Measurements from ENCODE around the gene PAK1IP1.
"Not testable (repeated sequence)": the region's sequence is repeated elsewhere in the genome, so short reads cannot be mapped to it uniquely, and the experiment has no call there.

The PAK1IP1 gene, protein sequence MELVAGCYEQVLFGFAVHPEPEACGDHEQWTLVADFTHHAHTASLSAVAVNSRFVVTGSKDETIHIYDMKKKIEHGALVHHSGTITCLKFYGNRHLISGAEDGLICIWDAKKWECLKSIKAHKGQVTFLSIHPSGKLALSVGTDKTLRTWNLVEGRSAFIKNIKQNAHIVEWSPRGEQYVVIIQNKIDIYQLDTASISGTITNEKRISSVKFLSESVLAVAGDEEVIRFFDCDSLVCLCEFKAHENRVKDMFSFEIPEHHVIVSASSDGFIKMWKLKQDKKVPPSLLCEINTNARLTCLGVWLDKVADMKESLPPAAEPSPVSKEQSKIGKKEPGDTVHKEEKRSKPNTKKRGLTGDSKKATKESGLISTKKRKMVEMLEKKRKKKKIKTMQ

DNA sequence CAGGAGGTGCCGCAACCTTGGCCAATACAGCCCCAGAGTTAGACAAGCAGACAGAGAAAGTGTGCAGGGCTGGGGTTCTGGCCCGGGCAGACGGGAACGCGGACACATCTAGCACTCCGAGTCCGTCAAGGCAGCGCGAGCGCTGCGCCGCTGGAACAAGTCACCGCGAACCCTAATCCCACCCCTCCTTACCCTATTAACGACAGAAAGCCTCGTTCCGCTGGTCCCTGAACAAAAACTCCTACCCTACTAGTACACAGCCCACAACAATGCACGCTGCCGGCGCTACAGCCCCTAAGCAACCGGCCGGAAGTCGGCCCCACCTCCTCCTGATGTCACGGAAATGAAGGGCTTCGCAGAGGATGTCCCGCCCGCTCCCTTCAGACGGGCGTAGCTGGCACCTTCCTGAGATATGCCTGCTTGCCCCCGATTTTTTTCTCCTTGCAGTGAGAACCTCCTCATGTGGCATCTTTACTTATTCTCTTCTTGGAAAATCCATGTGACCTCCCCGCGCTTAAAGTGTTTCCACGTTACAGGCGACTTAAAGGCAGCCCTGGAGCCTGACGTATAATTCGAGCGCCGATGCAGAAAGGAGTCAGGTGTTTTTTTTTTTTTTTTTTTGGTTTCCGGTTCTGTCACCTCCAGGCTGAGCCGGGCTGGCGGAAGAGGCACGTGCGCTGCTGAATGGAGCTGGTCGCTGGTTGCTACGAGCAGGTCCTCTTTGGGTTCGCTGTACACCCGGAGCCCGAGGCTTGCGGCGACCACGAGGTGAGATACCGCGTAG, at the start of gene PAK1IP1, which contains the start of gene C6orf52:
Gene PAK1IP1, plus strand, starts transcription at position 671 of the 784 bp plus-strand sequence. Its CDS starts 14 bp downstream, at position 685.
Gene C6orf52, minus strand, starts transcription at position 315 of the 784 bp plus-strand sequence. CDS start 7,066 bp downstream, outside the sequence.
- DNase-seq (ENCODE audit: low read depth): peak; percentile 93

DNA sequence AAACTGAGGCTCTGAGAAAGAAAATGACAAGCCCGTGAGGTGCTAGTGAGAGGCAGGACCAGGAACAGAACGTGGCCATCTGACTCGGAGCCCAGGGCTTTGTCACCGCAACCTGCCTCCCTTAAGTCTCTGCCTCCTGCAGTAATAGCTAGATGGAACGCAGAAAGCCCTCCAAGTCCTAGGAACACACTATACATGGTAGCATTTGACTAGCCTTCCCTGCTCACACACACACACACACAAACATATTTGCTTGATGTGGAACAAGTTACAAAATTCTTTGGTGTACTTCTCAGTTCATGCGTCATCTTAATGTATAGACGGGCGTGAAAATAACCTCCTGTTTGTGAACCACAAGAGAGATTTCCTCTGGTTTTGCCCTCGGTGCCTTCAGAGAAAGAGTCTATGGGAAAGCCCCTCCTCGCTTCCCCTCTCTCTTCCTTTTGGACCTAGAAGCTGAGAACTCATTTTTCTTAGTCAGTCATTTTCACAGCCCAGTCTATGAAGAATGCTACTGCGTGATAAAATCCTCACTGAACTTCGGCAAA, 39.2 kb upstream of the PAK1IP1 start:
- no peak for DNase-seq (ENCODE audit: low read depth)

DNA sequence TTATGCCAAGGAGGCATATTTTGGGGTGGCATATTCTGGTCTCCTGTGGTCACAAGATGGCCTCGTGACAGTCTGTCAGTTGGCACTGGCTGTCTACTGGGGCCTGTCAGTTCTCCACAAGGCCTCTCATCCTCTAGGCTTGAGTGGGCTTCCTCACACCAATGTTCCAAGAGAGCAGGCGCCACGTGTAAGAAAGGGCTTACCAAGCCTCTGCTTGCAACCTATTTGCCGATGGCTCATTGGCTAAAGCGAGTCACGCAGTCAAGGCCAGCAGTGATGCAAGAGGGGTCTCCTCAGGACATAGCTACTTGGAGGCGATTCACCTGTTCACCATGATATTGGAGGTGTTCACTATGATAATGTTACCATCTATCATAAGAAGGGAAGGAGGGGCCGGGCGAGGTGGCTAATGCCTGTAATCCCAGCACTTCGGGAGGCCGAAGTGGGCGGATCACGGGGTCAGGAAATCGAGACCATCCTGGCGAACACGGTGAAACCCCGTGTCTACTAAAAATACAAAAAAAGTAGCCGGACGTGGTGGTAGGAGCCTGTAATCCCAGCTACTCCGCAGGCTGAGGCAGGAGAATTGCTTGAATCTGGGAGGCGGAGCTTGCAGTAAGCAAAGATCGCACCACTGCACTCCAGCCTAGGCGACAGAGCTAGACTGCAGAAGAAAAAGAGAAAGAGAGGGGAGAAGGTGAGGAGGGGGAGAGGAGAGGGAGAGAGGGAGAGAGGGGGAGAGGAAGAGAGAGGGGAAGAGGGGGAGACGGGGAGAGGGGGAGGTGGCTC, 35.7 kb upstream of the PAK1IP1 start:
- DNase-seq (ENCODE audit: low read depth): no peak

DNA sequence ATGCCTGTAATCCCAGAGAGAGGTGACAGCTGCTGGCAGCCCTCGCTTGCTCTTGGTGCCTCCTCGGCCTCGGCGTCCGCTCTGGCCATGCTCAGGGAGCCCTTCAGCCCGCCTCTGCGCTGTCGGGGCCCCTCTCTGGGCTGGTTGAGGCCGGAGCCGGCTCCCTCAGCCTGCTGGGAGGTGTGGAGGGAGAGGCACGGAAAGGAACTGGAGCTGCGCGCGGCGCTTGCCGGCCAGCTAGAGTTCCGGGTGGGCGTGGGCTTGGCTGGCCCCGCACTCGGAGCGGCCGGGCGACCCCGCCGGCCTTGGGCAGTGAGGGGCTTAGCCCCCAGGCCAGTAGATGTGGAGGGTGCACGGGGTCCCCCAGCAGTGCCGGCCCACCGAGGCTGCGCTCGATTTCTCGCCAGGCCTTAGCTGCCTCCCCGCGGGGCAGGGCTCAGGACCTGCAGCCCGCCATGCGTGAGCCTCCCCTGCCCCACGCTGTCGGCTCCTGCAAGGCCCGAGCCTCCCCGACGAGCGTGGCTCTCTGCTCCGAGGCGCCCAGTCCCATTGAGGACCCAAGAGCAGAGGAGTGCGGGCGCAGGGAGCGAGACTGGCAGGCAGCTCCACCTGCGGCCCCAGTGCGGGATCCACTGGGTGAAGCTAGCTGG, 34.9 kb upstream of the PAK1IP1 start:
- no peak for DNase-seq (ENCODE audit: low read depth)

DNA sequence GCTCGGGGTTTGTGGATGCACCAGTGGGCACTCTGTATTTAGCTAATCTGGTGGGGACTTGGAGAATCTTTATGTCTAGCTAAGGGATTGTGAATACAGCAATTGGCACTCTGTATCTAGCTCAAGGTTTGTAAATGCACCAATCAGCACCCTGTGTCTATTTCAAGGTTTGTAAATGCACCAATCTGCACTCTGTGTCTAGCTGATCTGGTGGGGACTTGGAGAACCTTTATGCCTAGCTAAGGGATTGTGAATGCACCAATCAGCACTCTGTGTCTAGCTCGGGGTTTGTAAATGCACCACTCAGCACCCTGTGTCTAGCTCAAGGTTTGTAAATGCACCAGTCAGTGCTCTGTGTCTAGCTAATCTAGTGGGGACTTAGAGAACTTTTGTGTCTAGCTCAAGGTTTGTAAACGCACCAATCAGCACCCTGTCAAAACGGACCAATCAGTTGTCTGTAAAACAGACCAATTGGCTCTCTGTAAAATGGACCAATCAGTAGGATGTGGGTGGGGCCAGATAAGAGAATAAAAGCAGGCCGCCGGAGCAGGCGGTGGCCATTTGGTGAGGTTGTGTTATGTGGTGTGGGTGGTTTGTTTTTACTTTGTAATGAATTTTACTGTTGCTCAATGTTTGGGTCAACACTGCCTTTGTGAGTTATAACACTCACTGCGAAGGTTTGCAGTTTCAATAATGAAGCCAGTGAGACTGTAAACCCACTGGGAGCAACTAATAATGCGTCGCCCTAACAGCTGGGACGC, 34.2 kb upstream of the PAK1IP1 start:
- DNase-seq (ENCODE audit: low read depth): not testable (repeated sequence)

DNA sequence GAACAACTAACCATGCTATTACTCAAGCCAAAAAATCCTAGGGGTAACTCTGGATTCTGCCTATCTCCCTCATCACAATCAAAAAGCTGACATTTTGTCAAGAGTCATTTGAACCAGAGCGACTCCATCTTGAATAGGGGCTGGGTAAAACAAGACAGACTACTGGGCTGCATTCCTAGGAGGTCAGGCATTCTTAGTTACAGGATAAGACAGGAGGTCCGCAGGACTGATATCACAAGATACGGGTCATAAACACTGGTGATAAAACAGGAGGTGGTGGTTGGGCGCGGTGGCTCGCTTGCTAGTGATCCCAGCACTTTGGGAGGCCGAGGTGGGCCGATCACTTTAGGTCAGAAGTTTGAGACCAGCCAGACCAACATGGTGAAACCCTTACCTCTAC, 32.6 kb upstream of the PAK1IP1 start:
- no peak for DNase-seq (ENCODE audit: low read depth)

DNA sequence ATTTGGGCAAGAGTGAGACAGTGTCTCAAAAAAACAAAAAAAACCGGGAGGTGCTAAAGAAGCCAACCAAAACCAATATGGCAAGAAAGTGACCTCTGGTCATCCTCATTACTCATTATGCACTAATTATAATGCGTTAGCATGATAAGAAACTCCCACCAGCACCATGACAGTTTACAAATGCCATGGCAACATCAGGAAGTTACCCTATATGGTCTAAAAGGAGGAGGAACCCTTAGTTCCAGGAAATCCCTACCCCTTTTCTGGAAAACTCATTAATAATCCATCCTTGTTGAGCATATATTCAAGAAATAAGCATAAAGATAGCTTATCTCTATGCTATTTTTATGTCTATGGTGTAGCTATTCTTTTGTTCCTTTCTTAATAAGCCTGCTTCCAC, 32.0 kb upstream of the PAK1IP1 start:
- DNase-seq (ENCODE audit: low read depth): no peak

DNA sequence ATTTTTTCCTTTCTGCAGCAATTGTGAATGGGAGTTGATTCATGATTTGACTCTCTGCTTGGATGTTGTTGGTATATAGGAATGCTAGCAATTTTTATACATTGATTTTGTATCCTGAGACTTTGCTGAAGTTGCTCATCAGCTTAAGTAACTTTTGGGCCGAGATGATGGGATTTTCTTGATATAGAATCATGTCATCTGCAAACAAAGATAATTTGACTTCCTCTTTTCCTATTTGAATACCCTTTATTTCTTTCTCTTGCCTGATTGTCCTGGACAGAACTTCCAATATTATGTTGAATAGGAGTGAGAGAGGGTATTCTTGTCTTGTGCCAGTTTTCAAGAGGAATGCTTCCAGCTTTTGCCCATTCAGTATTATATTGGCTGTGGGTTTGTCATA, 29.2 kb upstream of the PAK1IP1 start:
- DNase-seq (ENCODE audit: low read depth): not testable (repeated sequence)

DNA sequence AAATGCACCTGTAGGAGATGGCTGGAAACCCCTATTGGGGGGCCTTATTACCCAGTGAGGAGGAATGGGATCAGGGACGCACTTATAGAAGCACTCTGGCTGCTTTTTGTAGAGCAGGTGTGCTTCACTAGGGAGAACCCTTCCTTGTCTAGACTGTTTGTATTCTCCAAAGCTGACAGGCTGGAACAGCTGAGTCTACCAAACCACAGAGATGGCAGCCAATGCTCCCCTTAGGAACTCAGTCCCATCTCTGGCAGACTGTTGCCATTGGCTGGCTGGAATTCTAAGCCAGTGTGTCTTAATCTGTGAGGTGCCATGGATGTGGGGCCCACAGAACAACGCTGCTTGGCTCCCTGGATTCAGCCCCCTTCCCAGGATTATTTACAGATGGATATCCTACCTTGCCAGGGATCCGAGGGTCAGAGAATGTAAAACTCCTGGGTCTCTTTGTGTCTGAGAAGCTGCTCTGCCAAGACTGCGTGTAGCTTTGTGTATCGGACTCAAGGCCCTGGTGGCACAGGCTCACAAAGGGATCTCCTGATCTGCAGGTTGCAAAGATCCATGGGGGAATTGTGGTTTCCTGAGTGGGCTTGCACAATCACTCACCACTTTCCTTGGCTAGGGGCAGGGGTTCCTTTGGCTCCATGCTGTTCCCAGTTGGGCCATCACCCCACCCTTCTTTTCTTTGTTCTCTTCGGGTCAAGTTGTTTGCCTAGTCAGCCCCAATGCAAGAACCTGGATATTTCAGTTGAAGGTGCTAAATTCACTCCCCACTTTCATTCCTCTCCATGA, 26.4 kb upstream of the PAK1IP1 start:
- no peak for DNase-seq (ENCODE audit: low read depth)

DNA sequence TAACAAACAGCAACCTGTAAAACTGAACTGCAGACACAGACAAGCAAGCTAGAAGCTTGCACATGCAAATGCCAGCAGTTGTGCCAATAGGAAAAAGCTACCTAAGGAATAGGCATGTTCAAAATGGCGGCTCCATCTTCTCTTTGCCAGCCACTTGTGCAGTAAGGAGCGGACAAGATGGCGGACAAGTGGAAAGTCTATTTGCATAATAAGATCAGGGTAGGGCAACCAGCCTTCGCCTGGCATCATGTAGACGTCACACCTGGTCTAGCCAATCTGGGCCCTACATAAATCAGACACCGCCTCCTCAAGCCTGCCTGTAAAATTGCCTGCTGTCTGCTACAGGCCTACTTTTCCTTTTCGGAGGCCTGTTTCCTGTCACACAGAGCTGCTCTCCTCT, 18.4 kb upstream of the PAK1IP1 start:
- no peak for DNase-seq (ENCODE audit: low read depth)

DNA sequence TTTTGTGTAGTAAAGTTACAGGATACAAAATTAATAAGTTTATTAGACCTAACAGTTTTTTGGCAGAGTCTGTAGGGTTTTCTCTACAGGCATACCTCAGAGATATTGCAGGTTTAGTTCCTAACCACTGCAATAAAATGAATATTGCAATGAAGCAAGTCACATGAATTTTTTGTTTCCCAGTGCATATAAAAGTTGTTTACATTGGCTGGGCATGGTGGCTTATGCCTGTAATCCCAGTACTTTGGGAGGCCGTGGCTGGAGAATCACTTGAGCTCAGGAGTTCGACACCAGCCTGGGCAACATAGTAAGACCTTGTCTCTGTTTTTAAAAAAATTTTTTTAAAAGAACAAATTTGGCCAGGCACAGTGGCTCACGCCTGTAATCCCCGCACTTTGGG, 16.3 kb upstream of the PAK1IP1 start:
- no peak for DNase-seq (ENCODE audit: low read depth)

DNA sequence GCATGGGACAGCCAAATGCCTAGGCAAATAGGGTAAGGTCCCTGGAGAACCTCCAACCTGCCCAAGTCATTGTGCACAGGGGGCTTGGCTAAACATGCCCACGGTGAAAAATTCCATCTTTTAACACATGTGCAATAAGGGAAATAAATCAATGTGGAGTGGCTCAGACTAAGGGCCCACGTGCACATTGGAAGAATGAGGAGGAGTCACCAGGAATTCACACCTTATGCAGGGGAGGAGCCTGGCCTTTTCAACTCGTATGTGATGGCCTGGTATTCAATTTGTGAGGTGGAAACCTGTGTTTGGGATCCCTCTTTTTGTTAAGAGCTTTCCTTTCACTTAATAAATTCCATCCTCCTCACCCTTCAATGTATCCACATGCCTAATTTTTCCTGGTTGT, 13.0 kb upstream of the PAK1IP1 start:
- no peak for DNase-seq (ENCODE audit: low read depth)

DNA sequence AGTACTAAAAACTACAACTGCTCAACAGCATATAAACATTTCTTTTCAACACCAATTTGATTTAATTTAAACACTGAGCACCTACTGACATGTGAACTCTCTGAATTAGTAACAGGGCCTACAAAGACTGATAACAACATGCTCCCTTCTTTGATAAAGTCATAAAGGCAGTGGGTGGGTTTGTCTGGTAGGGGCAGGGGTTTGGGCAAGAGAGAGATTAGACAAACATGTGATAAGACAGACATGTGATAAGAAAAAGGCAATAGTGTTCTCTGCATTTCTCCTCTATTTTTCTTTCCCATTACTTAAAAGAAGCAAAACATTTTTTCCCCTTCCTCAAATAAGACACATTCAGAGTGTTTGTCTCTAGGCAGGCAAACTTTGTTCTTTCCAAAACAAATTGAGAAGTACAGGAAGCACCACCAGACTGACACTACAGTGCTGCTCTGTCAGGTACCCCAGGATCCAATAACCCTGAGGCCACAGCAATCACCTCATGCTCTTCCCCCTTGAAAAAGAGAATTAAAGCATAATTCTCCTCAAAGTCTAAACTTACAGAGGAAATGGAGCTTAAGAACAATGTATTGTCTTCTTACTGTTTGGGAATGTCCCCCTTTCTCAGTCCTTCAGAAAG, 12.3 kb upstream of the PAK1IP1 start:
- DNase-seq (ENCODE audit: low read depth): no peak

DNA sequence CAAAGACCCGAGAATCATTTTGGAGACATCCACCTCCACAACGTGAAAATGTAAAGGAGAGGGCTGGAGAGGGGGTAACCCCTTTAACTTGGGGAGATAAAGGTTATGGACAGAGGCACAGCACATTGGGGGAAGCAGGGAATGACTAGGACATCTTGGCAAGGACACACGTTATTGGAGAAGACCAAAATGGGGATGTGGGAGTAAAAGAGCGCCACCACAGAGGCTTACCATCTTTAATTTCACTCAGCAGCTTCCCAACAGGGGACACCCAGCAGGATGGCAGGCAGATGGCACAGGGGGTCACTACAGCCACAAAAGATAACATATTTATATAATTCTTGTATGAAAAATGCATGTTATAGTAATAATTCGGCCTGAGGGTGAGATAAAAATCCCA, 10.2 kb upstream of the PAK1IP1 start:
- no peak for DNase-seq (ENCODE audit: low read depth)

DNA sequence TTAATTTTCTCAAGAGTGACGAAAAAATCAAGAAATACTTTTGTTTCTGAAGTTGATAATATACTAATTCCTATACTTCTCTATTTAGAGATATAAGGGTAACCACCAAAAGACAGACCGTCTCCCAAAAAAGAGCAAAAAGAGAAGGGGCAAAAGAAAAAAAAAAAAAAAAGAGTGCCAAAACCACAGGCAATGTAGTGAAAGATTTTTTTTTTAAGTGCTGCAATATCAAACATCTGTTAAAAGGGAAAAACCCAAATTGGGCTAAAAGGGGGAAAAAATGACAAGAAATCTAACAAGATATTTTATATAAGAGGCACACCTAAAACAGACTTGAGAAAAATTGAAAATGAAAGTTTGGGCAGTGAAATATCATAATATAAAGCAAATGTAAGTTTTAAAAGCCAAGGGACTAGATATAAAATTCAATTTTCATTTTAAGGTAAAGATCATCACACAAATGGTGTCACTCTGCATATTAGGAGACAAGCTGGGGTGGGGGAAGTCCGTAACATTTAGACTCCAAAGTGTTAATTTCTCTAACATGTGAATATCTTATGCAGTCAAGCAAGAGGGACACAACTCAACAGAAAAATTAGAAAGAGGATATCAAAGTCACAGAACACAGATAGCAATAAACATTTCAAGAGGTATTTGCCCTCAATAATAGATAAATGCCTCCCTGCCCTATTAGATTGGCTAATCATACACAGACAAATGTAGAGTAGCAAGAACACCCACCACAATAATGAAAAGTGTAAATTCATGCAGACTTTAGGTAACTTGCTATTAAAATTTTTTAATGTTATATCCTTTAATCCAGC, 9.5 kb upstream of the PAK1IP1 start:
- no peak for DNase-seq (ENCODE audit: low read depth)

DNA sequence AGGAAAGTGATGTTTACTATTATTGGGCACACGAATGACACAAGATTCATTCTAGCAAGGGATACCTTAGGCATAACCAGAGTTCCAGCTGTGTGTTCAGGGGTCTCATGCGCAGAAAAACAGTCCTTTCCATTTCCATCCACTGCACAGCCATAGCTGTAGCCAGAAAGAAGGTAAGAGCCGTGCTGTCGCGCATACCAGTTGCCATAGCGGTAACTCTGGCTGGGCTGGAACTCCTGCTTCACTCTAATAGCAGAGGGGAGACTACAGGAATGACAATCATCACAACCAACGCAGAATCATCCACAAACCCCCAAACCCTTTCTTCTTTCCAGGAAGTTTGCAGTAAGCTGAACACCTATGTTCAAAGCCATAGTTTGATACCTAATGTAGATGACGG, 7.9 kb upstream of the PAK1IP1 start:
- DNase-seq (ENCODE audit: low read depth): no peak

DNA sequence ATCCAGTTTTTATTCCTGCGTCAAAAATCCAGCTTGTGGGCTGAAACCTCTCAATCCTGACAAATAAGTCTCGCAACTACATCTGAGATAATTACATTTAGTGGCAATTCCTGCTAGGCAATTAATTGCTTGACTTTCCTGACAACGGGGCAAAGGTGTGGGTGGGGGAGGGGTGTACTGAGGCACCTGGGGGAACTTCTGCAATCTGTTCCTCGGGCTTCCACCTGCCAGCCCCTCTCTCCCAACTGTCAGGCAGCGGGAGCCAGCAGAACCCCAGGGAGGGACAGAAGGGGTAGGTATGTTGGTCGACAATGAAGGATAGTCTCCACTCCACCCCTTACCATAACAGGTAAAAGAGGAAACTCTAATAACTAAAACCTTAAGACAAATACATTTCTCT, 7.2 kb upstream of the PAK1IP1 start:
- DNase-seq (ENCODE audit: low read depth): no peak

DNA sequence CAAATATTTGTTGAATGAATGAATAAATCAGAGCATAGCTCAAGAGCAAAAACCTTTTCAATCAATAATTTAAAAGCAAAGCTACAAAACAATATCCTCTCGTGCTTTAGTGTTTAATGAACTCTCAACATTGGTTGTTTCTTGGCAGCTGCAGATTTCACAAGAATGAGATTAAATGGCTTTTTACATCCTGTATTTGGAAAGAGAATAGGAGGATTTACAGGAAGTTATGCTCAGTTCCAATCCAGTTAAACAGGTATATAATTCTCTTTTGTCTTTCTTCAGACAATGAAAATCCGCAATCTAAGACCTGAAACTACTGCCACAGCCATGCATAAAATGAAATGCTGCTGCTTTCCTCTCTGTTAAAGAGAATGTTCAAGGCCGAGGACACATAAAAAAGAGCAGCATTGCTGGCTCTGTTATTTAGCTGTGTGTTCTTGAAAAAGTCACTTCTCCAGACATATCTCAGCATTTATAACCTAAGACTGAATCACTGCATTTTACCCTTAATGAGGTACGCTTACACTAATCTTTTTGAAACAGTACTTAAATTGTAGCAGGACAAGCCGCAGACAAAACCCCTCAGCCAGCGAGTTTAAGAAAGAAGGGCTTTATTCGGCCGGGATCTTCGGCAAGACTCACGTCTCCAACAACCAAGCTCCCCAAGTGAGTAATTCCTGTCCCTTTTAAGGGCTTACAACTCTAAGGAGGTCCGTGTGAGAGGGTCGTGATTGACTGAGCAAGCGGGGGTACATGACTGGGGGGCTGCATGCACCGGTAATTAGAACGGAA, 3.9 kb upstream of the PAK1IP1 start:
- no peak for DNase-seq (ENCODE audit: low read depth)
